GM18517 (cell line): ENCODE data around the gene RGS8.

Experiments used
- ATAC-seq: cut with Tn5 transposase; IDR thresholded peaks from one replicate; pipeline ENCODE4 v1.9.1; 2021; ENCODE audit warnings: mild to moderate bottlenecking, moderate library complexity; ENCODE audit not compliant: unreplicated experiment

Gene RGS8

GRCh38 chr1:182674346-182675246, 9.8 kb downstream of the RGS8 start:
- ATAC-seq: no peak

- no peak for ATAC-seq
These were observed 11.9 kb downstream of the RGS8 start for GRCh38 chr1:182672487-182672836.

- no peak for ATAC-seq
These were observed 12.5 kb downstream of the RGS8 start for GRCh38 chr1:182671750-182672486.

- no peak for ATAC-seq
These were observed 14.2 kb downstream of the RGS8 start for GRCh38 chr1:182670032-182670749.

- no peak for ATAC-seq
These were observed 15.1 kb downstream of the RGS8 start for GRCh38 chr1:182669266-182669665.

- no peak for ATAC-seq
These were observed 15.8 kb downstream of the RGS8 start for GRCh38 chr1:182668521-182669054.

GRCh38 chr1:182667848-182668505, 16.4 kb downstream of the RGS8 start:
- no peak for ATAC-seq

- ATAC-seq: no peak
These were observed 17.7 kb downstream of the RGS8 start for GRCh38 chr1:182666706-182667105.

- no peak for ATAC-seq
These were observed 20.1 kb downstream of the RGS8 start for GRCh38 chr1:182664296-182664695.

- no peak for ATAC-seq
These were observed 21.4 kb downstream of the RGS8 start for GRCh38 chr1:182662956-182663355.

- ATAC-seq: no peak
These were observed 22.1 kb downstream of the RGS8 start for GRCh38 chr1:182662121-182662890.

- no peak for ATAC-seq
These were observed 26.3 kb downstream of the RGS8 start for GRCh38 chr1:182658055-182658454.

- ATAC-seq: no peak
These were observed 27.5 kb downstream of the RGS8 start for GRCh38 chr1:182656842-182657397.

GRCh38 chr1:182653986-182654385, 30.4 kb downstream of the RGS8 start:
- no peak for ATAC-seq

- ATAC-seq: no peak
These were observed 31.5 kb downstream of the RGS8 start for GRCh38 chr1:182652933-182653332.

GRCh38 chr1:182651339-182651724, 33.1 kb downstream of the RGS8 start:
- no peak for ATAC-seq

GRCh38 chr1:182650678-182651338, 33.6 kb downstream of the RGS8 start:
- ATAC-seq: no peak

GRCh38 chr1:182649041-182649440, 35.3 kb downstream of the RGS8 start:
- no peak for ATAC-seq

GRCh38 chr1:182646739-182647138, 37.6 kb downstream of the RGS8 start:
- ATAC-seq: no peak
